Activated CD4-positive, alpha-beta T cell treated with anti-CD3 and anti-CD28 coated beads, Interleukin-2, Interleukin-4, amounts not matched to agents 100 ng/mL and 50 ng/mL, durations not matched to agents 16 hours and 8 hours (primary cell): Measurements from ENCODE around the gene C20orf96.
A peak's percentile ranks its signal among the peaks of the same experiment; 100 is the strongest.
"Not testable (repeated sequence)": the region's sequence is repeated elsewhere in the genome, so short reads cannot be mapped to it uniquely, and the experiment has no call there.

ENCODE experiments used
- DNase-seq: peaks from one replicate; pipeline ENCODE4 v3.0.0-alpha.2; 2020; ENCODE audit warnings: low spot score

C20orf96 gene

GRCh38 chr20:278607-279571, 11.7 kb downstream of the C20orf96 start:
- DNase-seq: no peak

GRCh38 chr20:278181-278580, 12.4 kb downstream of the C20orf96 start:
- no peak for DNase-seq

- DNase-seq: no peak
These were observed 13.1 kb downstream of the C20orf96 start for GRCh38 chr20:277496-277781.

GRCh38 chr20:276620-277495, 13.7 kb downstream of the C20orf96 start:
- DNase-seq: no peak

DNA sequence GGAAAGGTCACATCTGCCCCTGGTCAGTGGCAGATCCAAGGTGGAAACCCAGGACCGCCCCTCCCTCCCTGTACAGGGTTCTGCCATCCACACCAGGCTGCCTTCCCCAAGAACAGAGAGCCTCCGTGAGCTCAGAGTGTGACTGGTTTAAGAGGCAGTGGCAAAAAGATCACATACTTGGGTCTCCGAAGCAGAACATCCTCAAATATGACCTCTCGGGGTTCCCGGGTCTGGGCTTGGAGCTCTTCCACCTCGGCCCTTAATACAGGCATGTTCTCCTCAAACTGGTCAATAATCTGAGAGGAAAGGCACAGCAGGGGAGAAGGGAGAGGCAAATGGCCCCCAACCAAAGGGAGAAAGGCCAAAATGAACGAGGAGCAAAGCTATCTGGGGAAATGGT, 14.8 kb downstream of the C20orf96 start:
- no peak for DNase-seq

DNA sequence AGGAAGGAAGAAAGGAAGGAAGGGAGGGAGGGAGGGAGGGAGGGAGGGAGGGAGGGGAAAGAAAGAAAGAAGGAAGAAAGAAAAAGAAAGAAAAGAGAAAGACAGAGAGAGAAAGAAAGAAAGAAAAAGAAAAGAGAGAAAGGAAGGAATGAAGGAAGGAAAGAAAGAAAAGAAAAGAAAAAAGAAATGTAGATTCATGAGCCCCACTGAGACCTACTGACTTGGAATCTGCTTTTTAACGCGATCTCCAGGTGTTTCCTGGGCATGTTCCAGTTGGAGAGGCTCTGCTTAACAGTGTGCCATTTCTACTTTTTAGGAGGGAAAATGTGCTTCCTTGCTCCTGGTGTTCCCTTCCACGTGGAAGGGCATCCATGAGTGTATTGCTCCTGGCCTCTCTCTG, 16.7 kb downstream of the C20orf96 start:
- no peak for DNase-seq

DNA sequence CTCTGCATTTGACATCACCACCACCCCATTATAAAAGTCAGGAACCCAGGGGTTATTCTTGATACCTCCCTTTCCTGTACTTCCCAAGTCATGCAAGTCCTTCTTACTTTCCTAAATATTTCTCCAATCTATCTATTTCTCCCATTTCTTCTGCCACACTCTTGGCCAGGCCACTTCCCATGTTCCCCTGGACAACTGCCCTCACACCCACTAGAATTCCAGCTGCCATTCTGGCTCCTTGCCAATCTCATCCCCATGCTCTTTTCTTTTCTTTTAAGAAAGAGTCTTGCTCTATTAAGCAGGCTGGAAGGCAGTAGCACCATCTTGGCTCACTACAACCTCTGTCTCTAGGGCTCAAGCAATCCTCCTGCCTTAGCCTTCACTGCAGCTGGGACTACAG, 17.8 kb downstream of the C20orf96 start:
- no peak for DNase-seq

DNA sequence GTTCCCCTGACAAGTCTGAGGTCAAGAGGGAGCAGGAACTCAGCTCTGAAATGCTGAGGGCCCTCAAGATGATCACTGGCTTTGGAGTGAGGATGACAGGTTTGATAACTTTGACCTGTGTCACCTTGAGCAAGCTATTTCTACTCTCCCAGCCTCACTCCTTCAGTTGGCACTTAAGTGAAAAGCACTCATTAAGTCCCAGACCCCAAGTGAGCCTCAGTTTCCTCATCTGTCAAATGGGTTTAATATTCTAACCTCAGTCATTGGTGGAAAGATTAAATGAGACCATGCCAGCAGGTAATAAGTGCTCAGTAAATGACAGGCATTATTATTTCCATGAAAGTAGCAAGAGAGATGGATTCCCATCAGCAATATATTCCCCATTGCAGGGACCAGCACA, 19.0 kb downstream of the C20orf96 start:
- DNase-seq: no peak

- DNase-seq: no peak
These were observed 19.5 kb downstream of the C20orf96 start for GRCh38 chr20:271069-271468.

DNA sequence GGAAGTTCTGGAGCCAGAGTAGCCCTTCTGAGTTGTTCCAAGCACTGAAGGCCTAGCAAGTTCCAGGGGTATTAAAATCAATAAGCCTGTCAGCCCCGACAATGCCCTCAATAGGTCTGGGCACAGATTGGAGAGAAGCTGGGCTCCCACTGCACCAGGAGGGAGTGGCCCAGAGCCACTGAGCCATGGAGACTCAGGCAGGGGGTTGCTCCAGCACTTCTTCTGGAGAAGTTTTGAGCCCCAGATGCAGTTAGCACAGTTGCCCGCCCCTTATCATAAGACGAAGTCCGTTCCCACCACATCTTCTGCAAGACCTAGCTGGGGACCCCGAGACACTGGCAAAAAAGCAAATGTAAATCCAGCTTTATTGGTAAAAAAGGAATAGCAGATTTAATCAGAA, 20.0 kb downstream of the C20orf96 start:
- no peak for DNase-seq

GRCh38 chr20:266596-267562, 23.7 kb downstream of the C20orf96 start:
- DNase-seq: peak; percentile 92

- DNase-seq: no peak
These were observed 26.8 kb downstream of the C20orf96 start for GRCh38 chr20:263701-264100.

- DNase-seq: no peak
These were observed 30.6 kb downstream of the C20orf96 start for GRCh38 chr20:259981-260380.

DNA sequence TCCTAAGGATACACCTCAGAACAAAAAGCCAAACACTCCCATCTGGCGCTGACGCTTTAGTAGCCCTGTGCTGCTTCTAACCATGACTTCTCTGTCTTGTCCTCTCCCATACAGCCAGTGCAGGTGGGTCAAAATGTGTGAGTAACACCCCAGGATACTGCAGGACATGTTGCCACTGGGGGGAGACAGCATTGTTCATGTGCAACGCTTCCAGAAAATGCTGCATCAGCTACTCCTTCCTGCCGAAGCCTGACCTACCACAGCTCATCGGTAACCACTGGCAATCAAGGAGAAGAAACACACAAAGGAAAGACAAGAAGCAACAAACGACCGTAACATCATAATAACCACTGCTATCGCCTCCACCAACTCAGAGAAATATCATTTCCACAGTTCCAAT, 31.6 kb downstream of the C20orf96 start:
- DNase-seq: no peak

GRCh38 chr20:258269-258858, 32.2 kb downstream of the C20orf96 start:
- DNase-seq: peak; percentile 52

- no peak for DNase-seq
These were observed 33.1 kb downstream of the C20orf96 start, which contains the start of gene DEFB132 for GRCh38 chr20:257419-257818. DEFB132 (plus strand) TSS chr20:257724; CDS start chr20:257779, 55 bp downstream.

DNA sequence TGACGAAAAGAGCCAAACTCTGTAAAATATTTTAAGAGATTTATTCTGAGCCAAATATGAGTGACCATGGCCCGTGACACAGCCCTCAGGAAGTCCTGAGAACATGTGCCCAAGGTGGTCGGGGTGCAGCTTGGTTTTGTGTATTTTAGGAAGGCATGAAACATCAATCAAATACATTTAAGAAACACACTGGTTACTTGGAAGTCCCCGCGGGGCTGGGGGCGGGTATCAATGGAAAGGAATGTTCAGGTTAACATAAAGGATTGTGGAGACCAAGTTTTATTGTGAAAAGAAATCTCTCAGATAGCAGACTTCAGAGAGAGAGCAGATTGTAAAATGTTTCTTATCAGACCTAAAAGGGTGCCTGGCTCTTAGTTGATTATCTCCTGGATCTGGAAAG, 37.1 kb downstream of the C20orf96 start:
- not testable (repeated sequence) for DNase-seq

- no peak for DNase-seq
These were observed 37.7 kb downstream of the C20orf96 start for GRCh38 chr20:252801-253200.

DNA sequence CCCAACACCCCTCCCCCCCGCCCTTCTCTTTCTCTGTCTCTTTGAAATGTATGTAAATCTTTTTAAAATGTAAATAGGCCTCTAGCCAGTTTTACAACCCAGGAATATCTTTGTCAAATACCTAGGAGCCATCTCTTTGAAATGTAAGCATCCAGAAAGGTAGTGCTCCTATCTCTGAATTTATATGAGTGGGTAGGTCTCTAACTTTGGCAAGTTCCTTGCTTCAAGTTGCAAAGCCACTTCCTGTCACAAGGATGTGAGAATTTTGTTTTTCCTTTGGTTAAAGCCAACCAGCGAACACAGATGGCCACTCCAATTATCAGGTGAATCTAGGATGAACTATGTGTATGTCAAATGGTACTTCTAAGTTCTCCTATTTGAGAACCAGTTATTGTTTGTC, 39.2 kb downstream of the C20orf96 start:
- DNase-seq: no peak

DNA sequence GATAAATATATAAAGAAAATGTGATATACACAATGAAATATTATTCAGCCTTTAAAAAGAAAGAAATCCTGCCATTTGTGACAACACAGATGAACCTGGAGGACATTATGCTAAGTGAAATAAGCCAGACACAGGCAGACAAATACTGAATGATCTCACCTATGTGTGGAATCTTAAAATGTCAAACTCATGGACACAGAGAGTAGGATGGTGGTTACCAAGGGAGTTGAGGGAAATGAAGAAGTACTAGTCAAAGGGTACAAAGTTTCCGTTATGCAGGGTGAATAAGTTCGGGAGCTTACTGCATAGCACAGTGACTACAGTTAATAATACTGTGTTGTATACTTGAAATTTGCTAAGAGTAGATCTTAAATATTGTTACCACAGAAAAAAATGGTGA, 47.6 kb downstream of the C20orf96 start:
- no peak for DNase-seq

DNA sequence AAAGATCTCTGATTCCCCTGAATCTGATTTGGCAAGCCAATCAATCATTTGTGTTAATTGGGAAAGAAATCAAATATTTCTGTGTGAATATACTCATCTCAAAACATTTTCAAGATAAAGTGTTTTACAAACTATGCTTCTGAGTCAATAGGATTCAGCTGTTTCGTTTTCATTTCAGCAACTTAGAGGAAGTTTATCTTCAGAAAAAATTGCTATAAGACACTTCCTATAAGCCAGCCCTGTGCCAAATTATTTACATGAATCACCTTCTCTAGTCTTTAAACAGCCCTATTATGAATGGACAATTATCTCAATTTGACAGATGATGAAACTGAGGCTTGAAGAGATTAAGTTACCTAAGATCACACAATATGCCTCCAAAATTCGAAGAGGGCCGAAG, 52.6 kb downstream of the C20orf96 start:
- peak; percentile 48 for DNase-seq
